ENCODE data around the gene ALG1L2.

DNA sequence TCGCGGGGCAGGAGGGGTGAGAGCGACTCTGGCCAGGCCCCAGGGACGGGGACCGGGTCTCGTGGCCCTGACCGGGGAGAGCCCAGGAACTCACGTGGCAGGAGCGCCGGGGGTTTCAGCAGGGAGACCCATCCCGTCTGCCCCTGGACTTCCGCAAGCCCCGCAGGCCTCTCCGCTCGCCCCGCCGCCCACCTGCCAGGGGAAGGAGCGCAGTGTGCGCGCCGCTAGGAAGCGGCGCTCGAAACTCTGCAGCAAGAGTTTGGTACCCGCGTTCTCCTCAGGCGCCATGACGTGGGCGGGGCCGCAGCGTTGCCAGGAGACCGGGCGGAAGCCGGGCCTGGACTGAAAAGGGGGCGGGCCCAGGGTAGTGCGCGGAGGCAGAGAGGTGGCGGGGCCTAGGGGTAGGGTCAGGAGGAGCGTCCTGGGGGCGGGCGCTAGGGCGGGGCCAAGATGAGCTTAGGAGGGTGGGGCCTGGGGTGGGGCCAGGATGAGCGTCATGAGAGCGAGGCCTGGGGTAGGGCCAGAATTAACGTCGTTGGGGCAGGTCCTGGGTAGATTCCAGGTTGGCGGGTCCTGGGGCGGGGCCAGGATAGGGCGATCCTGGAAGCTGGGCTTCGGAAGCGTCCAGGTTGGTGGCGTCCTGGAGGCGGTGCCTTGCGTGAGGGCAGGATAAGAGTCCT, 29.7 kb downstream of the ALG1L2 start:
- TF ChIP-seq, protein P1, sequence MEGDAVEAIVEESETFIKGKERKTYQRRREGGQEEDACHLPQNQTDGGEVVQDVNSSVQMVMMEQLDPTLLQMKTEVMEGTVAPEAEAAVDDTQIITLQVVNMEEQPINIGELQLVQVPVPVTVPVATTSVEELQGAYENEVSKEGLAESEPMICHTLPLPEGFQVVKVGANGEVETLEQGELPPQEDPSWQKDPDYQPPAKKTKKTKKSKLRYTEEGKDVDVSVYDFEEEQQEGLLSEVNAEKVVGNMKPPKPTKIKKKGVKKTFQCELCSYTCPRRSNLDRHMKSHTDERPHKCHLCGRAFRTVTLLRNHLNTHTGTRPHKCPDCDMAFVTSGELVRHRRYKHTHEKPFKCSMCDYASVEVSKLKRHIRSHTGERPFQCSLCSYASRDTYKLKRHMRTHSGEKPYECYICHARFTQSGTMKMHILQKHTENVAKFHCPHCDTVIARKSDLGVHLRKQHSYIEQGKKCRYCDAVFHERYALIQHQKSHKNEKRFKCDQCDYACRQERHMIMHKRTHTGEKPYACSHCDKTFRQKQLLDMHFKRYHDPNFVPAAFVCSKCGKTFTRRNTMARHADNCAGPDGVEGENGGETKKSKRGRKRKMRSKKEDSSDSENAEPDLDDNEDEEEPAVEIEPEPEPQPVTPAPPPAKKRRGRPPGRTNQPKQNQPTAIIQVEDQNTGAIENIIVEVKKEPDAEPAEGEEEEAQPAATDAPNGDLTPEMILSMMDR (IDR thresholded peaks at IDR 0.05): no peak
- no peak for TF ChIP-seq POLR2A (IDR thresholded peaks at IDR 0.05)

Measured in ovary (tissue), 3 donors.